HK-2 (cell line): ENCODE data around the gene DLK2.
"Not testable (repeated sequence)": the region's sequence is repeated elsewhere in the genome, so short reads cannot be mapped to it uniquely, and the experiment has no call there.

Experiments used
- DNase-seq: peaks from one replicate; pipeline ENCODE4 v3.0.0-alpha.2; 2018; ENCODE audit not compliant: unreplicated experiment

The DLK2 gene, protein sequence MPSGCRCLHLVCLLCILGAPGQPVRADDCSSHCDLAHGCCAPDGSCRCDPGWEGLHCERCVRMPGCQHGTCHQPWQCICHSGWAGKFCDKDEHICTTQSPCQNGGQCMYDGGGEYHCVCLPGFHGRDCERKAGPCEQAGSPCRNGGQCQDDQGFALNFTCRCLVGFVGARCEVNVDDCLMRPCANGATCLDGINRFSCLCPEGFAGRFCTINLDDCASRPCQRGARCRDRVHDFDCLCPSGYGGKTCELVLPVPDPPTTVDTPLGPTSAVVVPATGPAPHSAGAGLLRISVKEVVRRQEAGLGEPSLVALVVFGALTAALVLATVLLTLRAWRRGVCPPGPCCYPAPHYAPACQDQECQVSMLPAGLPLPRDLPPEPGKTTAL

DNA sequence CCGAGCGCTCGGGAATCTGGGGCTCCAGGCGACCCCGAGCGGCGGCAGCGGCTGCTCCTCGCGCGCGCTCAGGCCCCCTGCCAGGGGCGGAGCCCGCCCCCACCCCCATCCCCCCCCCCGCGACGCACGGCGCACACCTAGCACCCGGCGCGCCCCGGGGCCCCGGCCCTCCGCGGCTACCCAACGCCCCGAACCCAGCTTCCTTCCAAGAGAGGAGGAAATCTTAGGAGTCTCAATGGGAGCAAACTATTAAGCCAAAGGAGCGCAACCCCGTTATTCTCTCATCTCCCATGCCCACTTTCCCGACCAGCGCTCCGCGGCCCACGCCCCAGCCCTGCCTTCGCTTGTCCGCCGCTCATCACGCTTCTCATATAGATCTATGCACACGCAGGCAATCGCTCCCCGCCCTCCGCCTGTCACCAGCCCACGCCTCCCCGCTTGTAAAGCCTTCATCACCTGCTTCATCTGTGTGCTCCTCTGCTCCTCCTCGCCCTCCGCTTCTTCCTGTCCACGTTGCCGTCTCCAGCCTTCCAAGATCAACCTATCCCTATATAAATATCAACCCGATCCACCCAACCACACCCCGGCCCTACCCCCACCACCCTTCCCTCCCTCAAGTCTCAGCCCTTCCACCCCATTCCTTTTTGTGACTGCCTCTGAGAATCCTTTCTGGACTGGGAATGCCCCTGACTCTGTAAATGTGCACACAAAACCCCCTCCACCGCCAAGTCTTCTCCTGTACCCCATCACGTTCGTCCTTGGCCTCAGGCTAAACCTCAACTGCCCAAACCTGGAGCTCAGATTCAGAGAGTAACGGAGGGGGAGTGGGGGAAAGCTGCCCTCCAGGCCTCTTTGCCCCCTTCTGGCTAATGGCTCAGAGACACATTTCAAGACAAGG, at the start of gene DLK2:
DLK2 (minus strand) TSS at position 18 of the 898 bp plus-strand sequence. CDS start 723 bp downstream, outside the sequence.
- peak; percentile 56 for DNase-seq

DNA sequence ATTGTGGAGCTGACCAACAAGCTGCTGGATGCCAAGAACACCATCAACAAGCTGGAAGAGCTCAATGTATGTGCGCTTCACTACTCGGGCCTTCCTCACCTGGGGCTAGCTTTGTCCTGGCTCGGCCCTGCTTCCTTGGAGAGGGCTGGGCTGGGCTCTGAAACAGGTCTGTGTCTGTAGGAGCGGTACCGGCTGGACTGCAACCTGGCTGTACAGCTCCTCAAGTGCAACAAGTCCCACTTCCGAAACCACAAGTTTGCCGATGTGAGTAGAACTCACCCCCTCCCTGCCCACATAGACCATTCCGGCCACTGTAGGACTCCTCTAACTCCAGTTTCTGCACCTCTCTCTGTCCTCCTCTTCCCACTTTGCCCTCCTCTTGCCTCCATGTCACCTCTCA, 48.1 kb upstream of the DLK2 start:
- DNase-seq, result no peak

DNA sequence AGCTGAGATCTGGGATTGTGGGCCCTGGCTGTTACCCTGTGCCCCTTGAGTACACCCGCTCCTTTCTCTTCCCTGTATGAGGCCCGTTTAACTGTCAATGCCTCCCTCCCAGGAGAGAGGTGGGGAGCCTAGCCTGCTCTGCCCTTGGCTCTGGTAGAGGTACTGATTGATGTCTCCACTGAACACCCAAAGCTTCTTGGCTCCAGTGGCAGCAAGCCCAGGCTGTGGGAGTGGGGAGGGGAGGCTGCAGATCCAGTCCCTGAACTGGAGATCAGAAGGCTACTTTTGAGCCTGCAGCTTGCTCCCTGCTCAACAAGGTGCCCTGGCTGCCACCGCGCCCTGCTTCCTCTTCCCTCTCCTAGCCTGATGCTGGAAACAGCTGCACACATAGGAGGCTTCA, 47.3 kb upstream of the DLK2 start:
- DNase-seq, result no peak

DNA sequence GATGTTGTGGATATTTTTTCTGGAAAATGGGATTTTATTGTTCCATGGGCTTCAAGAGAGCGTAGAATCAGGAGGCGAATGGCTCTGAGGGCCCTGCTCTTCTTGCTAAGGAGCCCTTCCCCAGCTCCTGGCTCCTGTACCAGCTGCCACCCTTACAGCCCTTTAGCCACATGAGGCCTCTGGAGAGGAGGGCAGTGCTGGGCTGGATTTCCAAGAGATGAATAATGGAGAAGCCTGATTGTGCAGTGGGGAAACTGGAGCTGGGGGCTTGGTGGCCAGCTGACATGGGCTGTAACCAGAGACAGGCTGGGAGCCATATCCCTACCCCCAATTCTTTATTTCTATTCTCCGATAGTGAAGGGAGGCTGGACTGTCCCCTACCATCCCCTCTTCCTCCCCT, 45.6 kb upstream of the DLK2 start:
- no peak for DNase-seq

DNA sequence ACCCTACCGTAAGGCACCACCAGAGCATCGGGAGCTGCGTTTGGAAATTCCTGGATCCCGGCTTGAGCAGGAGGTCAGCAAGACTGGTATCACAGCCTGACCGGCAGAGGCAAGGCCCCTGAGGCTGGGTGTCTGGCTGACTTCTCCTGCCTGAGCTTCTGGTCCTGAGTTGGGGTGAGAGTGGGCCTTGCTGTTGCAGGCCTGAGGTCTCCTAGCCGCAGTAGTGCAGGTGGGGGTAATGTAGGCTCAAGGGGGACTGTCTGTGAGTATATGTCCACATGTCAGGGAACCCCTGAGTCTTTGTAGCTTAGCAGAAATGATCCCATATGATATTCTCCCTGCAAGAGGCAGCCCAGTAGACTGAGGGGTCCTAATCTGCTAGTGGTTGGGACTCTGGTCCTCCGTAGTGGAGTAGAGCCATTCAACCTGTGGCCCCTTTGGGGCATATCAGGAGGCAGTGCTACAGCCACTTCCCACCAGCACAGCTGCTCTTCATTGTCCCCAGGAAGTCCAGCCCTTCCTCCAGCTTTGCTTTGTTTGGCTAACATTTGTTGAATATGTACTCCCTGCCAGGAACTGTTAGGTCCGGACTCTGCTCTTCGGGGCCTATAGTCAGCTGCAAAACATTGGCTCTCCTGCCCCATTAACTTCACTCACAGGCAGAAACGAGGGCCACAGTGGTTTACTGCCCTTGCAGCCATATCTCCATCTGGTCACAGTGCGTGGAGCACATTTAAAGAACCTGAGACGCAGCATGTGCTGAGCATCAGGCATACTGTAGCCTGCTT, 43.9 kb upstream of the DLK2 start:
- no peak for DNase-seq

DNA sequence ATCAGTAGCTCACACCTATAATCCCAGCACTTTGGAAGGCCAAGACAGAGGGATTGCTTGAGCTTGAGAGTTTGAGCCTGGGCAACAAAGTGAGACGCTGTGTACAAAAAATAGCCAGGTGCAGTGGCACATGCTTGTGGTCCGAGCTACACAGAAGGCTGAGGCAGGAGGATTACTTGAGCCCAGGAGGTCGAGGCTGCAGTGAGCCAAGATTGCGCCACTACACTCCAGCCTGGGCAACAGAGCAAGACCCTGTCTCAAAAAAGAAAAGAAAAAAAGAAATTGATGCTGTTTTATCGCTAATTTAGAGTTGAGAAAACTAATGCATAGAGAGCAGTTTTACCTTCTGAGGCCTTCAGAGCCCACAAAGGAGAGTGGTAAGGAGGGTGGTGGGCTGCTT, 42.9 kb upstream of the DLK2 start:
- not testable (repeated sequence) for DNase-seq

DNA sequence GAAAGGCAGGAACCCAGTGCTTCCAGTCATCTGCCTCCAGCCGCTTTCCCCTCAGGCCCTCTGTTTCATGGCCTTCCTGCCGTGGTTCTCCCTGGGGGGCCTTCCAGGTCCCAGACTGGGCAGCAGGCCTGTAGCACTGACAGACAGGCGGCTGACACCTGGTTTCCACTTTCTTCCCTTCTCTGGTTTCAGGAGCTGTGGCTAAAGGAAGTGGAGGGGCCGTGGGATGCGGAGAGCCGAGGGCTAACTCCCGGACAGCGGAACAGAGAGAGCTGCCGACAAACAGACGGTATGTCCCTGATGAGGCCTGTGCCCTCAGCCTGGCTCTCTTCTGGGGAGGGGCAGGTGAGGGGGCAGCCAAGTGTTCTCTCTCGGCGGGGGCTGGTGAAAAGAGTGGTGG, 42.3 kb upstream of the DLK2 start:
- no peak for DNase-seq

DNA sequence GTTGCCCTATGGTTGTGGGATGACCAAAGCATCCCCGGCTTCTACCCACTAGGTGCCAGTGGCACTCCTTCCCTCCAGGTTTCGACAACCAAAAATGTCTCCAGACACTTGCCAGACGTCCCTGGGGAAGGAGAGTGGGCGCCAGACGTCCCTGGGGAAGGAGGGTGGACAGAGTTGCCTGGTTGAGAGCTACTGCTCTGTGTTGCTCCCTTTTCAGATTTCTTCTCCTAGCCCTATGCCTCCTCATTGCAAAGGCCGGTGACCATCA, 41.7 kb upstream of the DLK2 start:
- no peak for DNase-seq

DNA sequence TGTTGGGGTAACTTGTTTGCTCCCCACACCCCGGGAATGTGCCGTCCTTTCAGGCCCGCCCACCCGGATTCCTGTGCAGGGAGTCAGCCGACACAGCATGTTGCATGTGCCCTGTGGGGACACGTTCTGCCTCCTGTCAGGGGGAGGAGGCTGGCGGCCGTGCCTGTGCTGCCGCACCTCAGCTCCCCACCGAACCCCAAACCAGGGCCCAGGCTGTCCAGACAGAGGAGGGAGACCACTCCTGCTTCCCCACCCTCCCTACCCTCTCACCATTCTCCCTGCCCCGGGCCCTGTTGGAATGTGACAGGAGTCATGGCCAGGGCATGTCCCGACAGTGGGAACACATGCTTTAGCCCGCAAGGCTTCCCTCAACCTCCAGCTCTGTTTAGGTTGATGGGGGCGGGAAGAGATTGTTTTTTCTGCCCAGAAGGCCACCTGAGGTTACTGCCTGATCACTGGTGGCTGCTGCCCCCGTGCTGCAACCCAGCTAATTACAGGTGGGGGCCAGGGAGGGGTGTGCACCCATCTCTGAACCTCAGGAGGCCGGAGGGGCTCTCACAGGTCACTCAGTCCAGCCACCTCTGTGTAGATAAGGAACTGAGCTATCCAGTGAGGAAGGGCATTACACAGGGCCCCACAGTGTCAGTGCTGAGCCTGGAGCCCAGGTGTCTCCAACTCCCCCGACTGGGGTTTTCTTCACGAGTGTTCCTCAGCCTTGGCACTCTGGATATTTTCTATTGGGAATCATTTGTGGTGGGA, 41.2 kb upstream of the DLK2 start:
- DNase-seq, result peak; percentile 69

DNA sequence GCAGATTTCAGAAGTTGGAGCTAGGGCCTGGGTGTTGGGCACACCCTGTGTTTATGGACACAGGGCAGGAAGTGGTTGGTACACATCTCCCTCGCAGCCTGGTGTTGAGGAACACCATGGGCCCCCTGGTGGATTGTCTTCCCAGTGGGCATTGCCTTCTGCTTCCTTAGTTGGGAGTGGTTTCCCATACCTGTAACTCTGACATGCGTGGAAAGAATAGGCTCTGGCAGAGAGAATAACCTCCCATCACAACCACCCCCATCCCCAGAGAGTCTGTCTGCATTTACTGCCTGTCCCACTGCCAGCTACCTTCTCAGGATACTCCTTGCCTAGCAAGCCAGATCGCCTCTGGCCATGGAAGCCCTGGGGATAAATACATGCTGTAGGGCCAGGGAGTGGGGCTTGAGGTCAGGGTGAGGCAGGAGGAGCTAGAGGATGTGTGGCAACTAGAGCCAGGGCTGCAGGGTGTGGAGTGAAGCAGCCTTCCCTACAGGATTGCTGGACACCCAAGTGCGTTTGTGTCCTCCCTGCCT, 40.1 kb upstream of the DLK2 start:
- no peak for DNase-seq

DNA sequence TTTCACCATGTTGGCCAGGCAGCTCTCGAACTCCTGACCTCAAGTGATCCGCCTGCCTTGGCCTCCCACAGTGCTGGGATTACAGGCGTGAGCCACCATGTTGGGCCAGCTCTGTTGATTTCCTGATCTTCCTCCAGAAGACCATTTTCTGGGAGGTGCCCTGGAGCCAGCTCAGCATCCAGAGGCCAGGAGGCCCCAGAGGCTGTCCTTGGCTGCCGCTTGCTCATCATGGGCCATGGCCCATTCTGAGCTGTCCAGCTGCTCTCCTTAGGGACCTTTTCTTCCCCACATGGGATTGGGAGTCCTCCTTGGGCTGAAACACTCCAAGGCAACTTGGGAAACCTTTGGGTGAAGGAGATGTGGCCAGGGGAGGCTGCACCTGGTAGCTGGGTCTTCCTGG, 39.4 kb upstream of the DLK2 start:
- DNase-seq, result no peak

DNA sequence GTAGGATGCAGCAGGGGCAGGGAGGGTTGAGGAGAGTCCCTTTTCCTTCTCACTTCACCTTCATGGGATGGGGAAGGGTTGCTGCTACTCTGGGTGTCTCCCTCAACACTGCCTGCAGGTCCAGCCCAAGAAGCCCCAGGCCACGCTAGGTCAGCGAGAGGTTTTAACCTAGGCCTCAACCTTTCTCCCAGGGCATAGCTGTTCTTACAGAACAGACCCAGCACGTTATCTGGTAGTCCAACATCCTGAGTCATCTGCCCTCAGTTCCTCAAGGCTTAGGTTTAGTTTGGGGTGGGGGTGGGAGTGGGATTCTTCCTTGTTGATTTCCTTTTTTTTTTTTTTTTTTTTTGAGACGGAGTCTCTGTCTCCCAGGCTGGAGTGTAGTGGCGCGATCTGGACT, 39.0 kb upstream of the DLK2 start:
- no peak for DNase-seq

DNA sequence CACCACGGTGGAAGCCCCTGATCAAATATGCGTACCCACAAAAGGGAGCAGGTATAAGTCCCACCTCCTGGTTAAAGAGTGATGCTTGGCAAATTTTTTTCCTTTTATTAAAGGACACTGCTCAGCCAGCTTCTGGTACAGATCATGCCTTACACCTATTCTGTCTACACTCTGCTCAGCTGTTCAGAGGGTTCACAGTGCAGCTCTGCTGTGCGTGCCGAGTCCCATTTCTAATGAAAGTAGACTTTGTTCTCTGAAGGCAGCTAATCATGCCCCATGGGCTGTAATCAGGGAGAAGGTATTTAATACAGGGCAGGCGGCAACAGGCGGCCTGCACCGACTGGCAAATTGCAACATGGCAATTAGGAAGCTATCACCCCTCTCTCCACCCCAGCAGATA, 38.5 kb upstream of the DLK2 start:
- DNase-seq, result no peak

DNA sequence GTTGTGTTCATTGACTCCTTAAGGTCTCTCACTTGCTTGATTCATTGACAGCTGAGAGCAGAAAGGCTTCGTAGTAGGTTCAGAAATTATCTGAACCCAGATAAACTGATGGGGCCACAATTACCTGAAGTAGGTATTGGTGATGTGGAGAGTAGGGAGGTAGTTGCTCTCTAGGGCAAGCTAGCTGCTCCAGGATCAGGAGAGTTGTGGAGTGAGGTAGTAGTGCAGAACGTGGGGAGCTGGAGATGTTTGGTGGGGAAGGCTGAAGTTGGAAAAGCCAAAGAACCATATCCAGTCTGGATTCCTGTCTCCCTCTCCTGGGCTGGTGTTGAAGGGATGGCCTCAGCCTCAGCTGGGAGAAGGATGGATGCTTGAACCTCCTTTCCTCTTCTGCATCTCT, 37.9 kb upstream of the DLK2 start:
- no peak for DNase-seq

DNA sequence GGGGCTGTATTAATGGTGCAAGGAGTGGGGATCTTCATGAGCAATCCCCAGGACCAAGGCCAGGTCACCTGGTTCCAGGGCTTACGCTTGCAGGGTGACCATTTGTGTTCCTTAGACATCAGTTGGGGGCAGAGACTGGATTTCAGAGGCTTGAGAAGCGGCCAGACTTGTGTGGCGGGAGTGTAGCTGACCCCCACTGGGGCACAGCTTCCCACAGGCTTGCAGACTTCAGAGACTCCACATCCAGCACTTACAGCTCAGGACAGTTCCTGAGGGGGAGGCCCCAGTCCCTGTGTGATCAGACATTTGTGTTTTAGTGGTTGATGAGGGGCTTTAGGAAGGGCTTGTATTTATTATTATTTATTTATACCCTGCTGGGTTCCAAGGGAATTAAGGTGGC, 37.3 kb upstream of the DLK2 start:
- DNase-seq, result no peak

DNA sequence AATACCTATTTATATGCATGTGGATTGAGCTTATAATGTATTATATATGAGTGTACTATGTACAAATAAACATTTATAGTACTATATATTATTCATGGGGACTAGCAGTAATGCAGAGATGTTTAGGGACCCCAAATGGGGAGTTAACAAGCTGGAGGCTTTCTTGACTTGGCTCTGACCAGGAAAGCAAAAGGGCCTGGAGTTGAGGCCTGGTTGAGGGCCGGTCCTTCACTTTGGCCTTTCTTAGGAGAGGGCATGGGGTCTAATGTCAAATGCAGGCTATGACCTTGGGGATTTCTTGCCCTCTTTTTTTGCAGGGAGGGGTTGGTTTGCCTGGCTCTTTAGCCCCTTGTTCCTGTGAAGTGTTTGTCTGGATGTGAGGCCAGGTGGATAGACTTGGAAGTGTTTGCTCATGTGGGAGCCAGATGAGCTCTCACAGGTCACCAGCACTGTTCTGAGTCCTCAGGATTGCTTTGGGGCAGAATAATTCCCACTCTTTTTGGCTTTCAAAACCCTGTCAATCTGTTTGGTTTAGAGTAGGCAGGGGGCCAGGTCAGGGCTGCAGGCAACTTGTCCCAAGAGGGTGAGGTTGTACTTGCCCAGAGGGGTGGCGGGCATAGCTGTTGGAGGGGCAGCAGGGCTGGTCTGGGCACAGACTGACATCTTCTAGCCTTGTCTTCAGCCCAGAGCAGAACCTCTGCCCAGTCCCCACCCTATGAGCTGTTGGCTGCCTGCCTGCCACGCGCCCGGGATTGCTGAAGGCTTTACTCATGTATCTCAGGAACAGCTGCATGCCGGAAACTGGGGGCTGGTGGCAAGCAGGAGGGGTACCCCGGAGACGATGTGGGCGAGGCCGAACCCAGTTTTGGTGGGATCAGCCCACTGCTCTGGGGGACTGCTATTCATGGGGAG, 36.7 kb upstream of the DLK2 start:
- no peak for DNase-seq

DNA sequence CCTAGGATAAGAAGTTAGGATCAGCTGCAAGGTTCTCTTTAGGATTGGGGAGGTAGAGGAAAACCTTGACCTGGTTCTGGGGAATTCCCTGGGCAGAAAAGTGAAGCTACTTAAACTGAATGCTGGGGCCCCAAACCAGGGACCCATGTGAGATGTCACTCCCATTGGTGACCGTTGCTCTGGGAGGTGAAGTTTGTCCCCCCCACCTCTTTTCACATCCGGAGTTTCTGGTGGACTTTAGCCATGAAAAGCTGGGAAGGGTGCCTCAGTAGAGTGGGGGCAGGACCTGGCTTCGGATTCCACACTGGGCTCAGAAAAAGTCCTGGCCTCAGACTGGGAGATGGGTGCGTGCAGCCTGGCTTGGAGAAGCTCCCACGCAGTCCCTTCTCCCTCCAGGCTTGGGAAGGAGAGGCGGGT, 35.2 kb upstream of the DLK2 start:
- no peak for DNase-seq

DNA sequence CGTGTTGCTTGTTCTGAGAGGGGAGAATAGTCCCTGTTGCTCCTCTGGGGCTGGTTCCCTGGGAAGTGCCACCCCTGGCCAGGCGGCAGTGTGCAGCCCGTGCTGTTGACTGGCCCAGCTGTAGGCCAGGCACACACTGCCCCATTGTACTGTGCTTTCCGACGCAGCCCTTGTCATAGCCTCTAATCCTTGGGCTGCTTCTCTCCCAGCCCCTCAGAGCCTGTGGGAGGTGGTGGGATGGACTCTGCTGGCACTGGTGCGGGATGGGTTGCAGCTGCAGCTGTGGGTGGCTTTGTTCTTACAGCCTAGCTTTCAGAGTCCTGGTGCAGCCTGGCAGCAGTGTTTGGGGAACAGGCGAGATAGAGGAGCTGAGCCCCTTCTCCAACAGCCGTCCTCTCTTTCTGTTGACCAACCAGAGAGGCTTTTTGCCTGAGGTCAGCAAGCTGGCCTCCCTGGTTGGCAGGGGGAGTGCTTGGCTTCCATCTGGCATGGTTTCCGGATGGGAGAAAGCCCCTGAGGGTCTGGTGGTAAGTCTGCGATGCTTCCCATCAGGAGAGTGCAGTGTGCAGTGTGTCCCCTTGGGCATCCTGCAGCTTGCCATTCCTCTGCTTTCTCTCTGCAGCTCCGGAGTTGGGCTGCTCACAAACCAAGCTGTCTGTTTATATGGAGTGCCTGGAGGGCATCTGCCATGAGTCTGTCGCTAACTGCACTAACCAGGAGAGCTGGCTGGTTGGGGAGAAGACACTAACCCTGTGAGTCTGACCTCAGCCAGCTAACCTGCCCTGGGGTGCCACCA, 34.1 kb upstream of the DLK2 start:
- DNase-seq, result no peak

DNA sequence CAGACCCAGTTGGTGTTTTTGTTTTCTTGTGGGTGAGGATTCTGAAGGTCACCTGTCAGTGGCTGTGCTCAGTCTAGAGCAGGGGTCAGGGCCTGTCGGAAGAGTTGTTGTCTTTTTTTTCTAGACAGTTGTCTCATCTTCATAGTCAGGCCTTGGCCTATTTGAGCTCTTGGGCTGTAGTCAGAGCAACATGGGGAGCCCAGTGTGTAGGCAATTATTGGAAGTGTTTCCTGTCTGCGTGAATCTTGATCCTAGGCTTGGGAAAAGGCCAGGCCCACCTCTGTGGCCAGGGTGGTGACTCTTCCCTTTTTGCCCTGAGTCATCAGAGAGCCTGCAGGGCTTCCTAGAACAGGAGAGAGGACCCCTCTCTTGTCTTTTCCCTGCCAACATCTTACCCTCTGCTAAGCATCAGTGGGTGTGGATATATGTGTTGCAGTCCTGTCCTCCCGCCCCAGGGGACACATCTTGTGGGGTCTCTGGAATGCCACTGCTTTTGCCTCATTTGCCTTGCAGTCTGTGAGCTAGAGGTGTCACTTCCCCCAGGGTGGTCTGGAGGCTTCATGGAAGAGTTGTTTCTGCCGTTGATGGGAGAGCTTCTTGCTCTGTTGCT, 33.4 kb upstream of the DLK2 start:
- no peak for DNase-seq
